GM12891 (cell line): ENCODE data around the gene F5.

Source experiments
- POLR2A ChIP-seq: IDR thresholded peaks from 2 replicates; pipeline ENCODE4 v1.6.1; 2011; ENCODE audit warnings: low read depth, low read length, control low read depth
- POLR2AphosphoS5 ChIP-seq: IDR thresholded peaks from 2 replicates; pipeline ENCODE4 v1.6.1; 2011; ENCODE audit warnings: low read depth, low read length, control low read depth
- POU2F2 ChIP-seq: IDR thresholded peaks from 2 replicates; pipeline ENCODE4 v1.6.1; 2011; ENCODE audit warnings: low read depth, mild to moderate bottlenecking, control low read depth, low read length, moderate library complexity
- SPI1 ChIP-seq: IDR thresholded peaks from 2 replicates; pipeline ENCODE4 v1.6.1; 2011; ENCODE audit warnings: low read depth, low read length, control low read depth
- TAF1 ChIP-seq: IDR thresholded peaks from 2 replicates; pipeline ENCODE4 v1.6.1; 2011; ENCODE audit warnings: low read depth, low read length, control low read depth

DNA sequence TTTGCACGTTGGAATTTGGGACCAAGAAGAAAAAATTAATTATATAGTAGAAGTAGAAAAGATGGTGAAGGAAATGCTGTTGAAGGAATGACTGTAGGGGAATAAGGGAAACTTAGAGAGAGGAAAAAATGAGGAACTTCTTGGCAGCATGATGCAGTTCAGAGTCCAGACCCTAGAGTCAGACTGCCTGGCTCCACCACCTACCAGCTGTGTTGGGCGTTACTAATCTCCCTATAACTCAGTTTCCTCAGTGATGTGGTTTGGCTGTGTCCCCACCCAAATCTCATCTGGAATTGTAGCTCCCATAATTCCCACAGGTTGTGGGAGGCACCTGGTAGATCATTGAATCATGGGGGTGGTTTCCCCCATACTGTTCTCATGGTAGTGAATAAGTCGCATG, 45.0 kb upstream of the F5 start:
- no peak for TF ChIP-seq POLR2A
- TF ChIP-seq POLR2AphosphoS5: no peak
- TF ChIP-seq TAF1: no peak
- TF ChIP-seq POU2F2: no peak
- no peak for TF ChIP-seq SPI1
